Measurements from ENCODE around the gene PPP2R2C.

PPP2R2C gene

GRCh38 chr4:6346373-6347110, 125.9 kb downstream of the PPP2R2C start:
- no peak for DNase-seq (ENCODE audit: low spot score)

- DNase-seq (ENCODE audit: low spot score), result no peak
These were observed 126.5 kb downstream of the PPP2R2C start for GRCh38 chr4:6345866-6346265.

DNA sequence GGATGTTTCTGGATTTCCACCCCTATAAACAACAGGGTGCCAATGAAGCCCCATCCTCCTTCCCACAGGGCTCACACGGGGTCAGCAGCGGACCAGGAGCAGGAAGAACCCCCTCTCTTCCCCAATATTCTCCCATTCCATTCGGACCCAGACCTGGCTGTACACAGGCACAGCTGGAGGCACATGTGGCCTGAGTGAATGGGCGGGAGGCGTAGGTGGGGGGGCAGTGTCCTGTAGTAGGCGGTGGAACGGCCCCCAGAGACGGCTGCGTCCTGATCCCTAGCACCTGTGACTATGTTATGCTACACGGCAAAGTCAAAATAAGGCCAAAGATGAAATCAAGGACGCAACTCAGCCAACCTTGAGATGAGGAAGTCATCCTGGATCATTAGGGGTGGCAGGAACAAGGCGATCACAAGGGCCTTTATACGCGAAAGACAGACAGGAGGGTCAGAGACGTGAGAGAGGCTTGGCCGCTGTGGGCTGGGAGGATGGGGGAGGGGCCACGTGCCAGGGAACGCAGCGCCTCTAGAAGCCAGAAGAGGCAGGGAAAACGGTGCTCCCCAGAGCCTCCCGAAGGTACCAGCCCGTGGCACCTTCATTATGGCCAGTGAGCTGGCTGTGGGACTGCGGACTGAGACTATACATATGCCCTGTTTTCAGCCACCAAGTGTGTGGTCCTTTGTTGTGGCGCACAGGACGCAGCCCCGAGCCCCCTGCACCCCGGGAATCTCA, 127.2 kb downstream of the PPP2R2C start:
- no peak for DNase-seq (ENCODE audit: low spot score)

GRCh38 chr4:6343939-6344408, 128.4 kb downstream of the PPP2R2C start:
- no peak for DNase-seq (ENCODE audit: low spot score)

DNA sequence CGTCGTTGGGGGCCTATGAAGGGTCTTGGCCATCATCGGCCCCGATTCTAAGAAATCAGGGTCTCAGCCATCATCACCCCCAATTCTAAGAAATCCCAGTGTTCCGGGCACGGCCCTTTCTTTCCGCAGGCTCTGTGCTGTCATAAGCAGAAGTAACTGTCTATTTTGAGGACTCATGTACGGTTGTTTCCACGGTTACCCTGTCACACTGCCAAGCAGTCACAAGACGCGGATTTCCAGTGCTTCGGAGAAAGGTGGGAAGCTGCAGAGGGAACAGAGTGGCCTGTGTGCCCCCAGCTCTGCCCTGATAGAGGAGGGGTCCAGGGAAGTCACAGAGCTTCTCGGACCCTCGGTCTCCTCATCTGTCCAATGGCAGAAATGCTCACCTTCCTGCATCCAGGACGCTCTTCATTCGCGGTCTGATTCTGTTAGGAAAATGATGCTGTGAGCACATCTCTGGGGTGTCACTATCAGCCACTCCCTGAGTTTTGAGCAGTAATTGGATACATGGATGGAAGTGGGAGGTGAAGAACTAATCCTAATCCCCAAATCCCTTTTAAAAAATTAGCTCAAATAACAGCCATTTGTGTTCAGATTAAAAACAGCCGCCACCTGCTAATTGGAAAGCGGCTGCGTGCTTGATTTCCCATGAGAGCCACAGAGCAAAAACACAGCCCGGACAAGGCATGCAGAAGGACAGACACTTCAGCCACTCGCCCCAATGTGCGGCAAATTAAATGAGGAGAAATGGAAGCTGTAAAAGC, 129.7 kb downstream of the PPP2R2C start:
- no peak for DNase-seq (ENCODE audit: low spot score)

DNA sequence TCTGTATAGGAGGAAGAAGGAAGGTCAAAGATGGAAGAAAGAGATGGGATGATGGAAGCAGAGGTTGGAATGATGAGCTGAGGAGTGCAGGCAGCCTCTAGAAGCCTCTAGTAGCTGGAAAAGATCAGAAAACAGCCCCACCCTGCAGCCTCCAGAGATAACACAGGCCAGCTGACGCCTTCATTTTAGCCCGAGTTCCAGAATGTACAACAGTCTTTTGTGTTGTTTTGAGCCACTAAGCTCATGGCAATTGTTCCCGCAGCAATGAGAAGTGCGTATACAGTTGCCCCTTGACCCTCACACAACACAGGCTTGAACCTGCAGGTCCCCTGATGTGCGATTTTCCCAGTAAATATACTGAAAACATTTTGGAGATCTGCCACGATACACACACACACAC, 130.7 kb downstream of the PPP2R2C start:
- no peak for DNase-seq (ENCODE audit: low spot score)

DNA sequence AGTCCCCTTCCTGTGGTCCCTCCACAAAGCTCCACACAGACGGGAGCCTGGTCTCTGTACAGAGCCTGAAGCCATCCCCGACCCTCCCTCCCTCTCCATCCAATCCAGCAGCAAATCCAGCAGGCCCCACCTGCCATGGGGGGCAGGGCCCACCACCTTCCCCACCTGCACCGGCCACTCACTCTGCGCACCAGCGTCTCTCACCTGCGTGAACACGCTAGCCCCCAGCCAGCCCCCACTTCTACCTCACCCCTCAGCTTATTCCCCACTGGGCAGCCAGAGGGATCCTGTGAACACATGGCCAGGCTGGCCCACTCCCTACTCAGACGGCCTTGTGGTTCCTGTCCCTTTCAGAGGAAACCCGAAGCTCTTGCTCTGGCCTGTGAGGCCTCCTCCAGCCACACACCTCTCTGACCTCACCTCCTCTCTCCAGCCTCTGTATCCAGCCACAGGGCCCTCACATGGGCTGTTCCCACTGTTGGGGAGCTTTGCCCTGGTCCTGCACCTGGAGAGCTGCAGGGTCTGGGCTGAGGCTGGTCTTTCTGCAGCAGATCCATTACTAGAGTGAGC, 131.9 kb downstream of the PPP2R2C start:
- DNase-seq (ENCODE audit: low spot score), result no peak

- no peak for DNase-seq (ENCODE audit: low spot score)
These were observed 132.5 kb downstream of the PPP2R2C start for GRCh38 chr4:6339818-6340445.

DNA sequence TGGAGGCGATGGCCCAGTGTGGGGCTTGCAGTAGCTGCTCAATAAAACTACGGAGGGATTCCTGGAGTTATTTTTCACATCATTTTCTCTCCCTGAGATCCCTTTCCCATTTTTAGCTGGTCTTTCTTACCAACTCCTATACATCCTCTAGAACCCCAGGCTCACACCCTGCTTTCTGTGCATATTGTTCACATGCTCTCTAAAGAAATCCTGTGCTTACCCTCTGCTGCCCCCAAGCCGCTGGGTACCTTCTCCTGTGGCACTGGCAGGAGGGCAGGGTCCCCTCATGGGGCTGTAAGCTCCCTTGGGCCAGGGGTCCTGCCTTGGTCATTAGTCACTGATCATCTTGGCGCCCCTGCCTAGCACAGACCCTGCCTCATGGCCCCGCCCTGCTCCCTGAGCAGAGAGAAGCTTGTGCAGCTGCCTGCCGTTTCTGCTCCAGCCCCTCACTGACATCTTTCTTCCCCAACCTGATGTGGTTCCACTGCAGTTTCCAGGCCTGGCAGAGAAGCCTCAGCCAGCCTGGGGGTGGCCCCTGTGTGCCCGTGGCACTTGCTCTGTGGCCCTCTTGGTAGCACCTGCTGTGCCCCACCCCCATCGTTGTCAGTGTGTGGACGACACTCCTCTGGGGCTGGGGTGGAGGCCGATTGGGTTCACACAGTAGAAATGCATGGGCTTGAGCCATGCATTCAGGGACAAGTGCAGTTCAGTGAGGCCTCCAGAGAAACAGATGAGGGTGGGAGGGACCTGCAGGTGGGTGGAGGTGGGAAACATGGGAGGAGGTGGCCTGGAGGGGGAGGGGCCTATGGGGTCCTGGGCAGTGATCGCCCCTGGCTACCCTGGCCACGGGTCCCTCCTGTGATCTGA, 133.2 kb downstream of the PPP2R2C start:
- DNase-seq (ENCODE audit: low spot score), result no peak

DNA sequence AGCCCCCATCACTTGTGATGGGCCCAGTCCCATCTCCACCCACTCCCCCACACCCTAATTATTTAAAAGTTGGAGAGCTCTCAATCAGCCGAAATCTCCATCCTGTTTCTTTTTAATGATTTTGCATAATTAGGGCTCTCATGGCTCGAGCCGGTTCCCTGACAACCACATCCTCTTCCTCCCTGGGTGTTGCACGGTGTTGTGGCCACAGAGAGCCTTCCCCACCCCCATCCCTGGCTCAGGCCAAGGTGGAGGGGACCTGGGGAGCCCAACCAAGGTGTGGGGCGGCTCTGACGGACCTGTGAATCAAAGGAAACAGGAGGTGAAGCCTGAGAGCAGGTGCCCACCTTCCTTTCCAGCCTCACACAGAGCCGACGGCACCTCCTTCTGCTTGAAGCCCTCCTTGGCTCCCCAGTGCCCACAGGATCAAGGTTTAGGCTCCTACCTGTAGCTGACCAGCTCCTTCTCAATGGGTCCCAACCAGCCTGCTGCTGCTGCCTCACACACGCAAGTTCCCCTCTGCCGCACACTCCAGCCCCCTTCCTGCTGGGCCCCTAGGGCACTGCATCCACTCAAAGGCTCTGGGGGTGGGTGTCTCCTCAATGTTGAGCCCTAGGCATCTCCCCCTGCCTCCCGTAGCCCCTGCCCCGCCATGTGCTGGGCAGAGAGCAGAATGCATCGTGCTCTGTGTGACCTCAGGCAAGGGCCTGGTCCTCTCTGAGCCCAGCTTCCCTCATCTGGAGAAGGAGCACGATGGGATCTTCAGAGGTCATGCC, 134.1 kb downstream of the PPP2R2C start:
- peak; percentile 6 for DNase-seq (ENCODE audit: low spot score)

DNA sequence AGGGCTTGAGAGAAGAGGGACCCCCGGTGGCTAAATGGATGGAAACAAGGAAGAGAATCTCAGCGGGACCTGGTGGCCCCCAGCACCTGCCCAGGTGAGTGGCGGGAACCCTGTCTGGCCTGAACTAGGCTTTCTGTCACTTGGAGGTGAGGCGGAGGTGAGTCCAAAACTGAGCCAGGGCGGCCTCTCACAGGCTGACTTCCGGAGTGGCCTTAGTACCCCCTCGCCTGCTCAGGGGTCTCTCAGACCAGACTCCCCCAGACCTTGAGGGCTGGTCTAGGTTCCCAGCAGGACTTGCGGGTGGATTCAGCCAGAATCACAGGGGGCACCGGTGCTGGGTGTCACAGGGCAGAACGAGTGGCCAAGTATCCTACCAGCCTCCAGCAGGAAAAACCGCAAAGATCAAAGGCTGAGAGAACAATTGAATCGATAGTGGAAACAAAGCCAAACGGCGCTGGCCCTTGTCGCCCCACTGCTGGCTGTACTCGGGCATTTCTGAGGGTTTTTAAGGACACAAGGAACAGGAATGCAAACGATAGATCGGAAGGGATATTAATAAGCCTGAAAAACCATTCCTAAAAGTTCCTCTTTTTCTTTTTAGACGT, 135.0 kb downstream of the PPP2R2C start:
- DNase-seq (ENCODE audit: low spot score), result no peak

DNA sequence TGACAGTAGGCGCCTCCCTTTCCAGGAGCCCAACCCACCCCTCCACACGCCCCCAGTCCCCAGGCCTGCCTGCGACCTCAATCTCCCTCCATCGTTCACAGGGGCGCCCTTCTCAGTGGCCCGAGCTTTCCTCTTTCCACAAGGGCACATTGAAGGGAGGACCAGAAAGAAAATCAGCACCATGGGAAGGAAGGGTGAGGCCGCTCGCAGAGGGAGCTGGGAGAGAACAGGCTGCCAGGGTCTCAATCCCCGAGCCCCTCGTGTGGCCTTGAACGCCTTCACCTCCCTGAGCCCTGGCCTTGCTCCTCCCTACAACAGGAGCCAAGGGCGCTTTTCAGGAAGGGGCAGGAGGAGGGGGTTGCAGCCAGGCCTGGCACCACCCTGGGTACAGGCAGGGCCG, 136.2 kb downstream of the PPP2R2C start:
- no peak for DNase-seq (ENCODE audit: low spot score)

GRCh38 chr4:6335040-6335590, 137.3 kb downstream of the PPP2R2C start:
- no peak for DNase-seq (ENCODE audit: low spot score)

DNA sequence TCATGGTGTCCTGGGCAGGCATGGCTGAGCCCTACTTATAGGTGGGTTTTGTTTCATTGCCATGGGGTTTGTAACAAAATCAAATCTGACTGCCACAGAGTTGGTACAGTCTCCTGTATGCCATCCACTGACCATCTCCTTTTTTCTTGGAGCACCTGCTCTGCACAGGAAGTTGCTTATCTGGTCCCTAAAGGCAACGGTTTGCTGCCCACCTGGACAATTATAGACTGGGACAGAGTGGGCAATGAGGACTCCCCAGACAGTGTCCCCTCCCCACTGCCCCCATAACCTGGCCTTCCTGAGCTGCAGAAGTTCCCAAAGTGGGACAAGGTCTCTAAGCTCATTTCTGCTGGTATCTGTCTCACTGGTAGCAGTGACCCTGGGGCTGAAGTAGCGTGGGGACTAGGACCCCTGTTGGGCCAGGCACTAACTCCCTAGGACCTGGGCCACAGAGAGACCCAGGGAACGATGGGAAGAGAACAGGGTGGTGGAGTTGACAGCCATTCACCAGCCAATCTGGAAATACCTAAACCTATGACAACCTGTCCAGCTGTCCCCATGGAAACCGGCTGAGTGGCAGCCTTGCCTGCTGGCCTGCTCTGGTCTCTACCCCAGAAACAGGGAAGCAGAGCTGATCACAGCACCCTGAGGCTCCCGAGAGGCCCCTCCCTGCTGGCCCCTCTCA, 138.1 kb downstream of the PPP2R2C start:
- DNase-seq (ENCODE audit: low spot score), result no peak

DNA sequence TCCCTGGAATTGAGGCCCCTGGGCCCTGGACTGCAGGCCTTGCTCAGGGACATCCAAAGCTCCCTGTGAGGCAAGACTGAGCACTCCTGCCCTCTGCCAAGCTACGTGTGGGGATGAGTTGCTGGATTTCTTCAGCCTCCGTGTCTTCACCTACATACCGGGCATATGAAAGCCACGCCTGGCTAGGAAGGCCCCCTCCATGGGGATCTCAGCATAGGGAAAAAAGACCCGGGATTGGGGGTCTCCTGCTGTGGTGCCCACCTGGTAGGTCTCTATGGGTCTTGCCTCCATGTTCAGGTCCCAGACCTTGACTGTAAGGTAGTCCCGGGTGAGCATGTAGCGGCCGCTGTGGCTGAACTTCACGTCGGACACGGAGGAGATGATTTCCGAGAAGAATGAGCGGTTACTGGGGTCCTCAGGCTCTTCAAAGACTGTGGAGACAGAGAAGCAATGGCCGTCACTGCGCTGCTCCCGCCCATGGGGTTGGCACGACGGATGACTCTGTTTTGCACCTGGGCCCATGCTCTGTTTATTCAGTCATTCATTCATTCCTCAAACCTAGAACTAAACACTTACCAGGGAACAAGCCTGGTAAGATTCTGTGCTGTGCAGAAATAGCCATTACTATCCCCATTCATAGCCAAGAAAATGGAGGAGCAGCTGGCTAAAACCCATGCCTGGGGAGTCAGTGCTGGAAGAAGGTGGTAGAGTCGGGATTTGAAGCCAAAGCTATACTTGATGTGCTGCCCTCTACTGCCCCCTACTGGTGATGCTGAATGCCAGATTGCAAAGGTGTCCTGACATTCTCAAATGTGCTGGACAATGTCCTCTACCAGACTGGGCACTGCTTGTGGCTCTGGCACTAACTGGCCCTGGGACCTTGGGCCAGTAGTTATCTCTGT, 138.9 kb downstream of the PPP2R2C start:
- DNase-seq (ENCODE audit: low spot score), result no peak

DNA sequence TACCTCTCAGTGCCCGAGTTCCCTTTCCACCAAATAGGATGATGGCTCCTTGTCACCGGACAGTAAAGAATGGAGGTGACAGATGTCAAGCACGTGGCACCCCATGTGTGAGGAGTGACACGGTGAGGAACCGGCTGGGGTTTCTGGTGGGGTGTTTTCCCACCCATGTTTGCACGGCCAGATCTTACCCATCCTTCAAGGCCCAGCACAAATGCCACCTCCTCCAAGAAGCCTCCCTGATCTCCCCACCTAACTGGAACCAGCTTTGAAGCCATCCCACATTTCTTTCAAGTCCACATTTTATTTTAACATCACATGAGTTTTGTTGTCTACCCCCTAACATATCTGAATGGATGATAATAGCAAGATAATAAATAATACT, 139.8 kb downstream of the PPP2R2C start:
- no peak for DNase-seq (ENCODE audit: low spot score)

- peak; percentile 30 for DNase-seq (ENCODE audit: low spot score)
These were observed 140.3 kb downstream of the PPP2R2C start for GRCh38 chr4:6332042-6332668.

All from CD4-positive, alpha-beta T cell treated with Interleukin-15 for 4 hours (primary cell).